Liver (tissue), 9 donors: ENCODE measurements around the gene SLC11A2. TPM values are rescaled to one million over a fixed set of nuclear protein-coding genes. Genes with fewer than 3 reads are reported as not detected.

Experiments used
- DNase-seq: peaks from one replicate; pipeline ENCODE4 v3.0.0-alpha.2; 2017; ENCODE audit warnings: low spot score
- H3K27ac ChIP-seq, 2 donors: one replicate each; pipeline ENCODE4 v1.7.0; 2013; ENCODE audit warnings: inconsistent platforms in 2 of 2, low read length in 2 of 2, control low read depth in 1 of 2, low read depth in 1 of 2, mild to moderate bottlenecking in 1 of 2
- H3K27me3 ChIP-seq, 4 donors: one replicate each; pipeline versions ENCODE4 v1.6.1 to v1.7.0; 2013; ENCODE audit warnings: low read length in 3 of 4, inconsistent platforms in 1 of 4, mild to moderate bottlenecking in 1 of 4, moderate library complexity in 1 of 4; ENCODE audit not compliant: control insufficient read depth in 4 of 4, insufficient read depth in 4 of 4
- H3K36me3 ChIP-seq, 4 donors: one replicate each; pipeline versions ENCODE4 v1.6.1 to v1.7.0; 2013; ENCODE audit warnings: low read length in 3 of 4, mild to moderate bottlenecking in 3 of 4, low read depth in 1 of 4, moderate library complexity in 1 of 4; ENCODE audit not compliant: control insufficient read depth in 4 of 4, insufficient read depth in 3 of 4
- H3K4me1 ChIP-seq, 4 donors: one replicate each; pipeline versions ENCODE4 v1.6.1 to v1.7.0; 2013; ENCODE audit warnings: low read length in 3 of 4, mild to moderate bottlenecking in 3 of 4, moderate library complexity in 1 of 4; ENCODE audit not compliant: control insufficient read depth in 4 of 4, insufficient read depth in 4 of 4
- H3K4me3 ChIP-seq, 3 donors: one replicate each; pipeline versions ENCODE4 v1.6.1 to v1.7.0; 2013; ENCODE audit warnings: low read length in 3 of 3, control low read depth in 1 of 3, low read depth in 1 of 3, mild to moderate bottlenecking in 1 of 3
- H3K9ac ChIP-seq, 2 donors: one replicate each; pipeline ENCODE4 v1.7.0; 2013; ENCODE audit warnings: low read length in 2 of 2, mild to moderate bottlenecking in 2 of 2, moderate library complexity in 2 of 2, control low read depth in 1 of 2, low read depth in 1 of 2
- H3K9me3 ChIP-seq, 4 donors: one replicate each; pipeline versions ENCODE4 v1.6.1 to v1.7.0; 2013; ENCODE audit warnings: low read length in 3 of 4; ENCODE audit not compliant: control insufficient read depth in 4 of 4
- CTCF ChIP-seq: fragments of 150-350 bp; IDR thresholded peaks from 2 replicates; pipeline ENCODE4 v1.5.1; 2017; ENCODE audit warnings: improper control_type of control experiment, low read depth, low read length; ENCODE audit not compliant: missing input control
- FOXA1 ChIP-seq: IDR thresholded peaks from 2 replicates; pipeline ENCODE4 v1.6.1; 2016; ENCODE audit warnings: antibody characterized with exemption
- FOXA2 ChIP-seq: IDR thresholded peaks from 2 replicates; pipeline ENCODE4 v1.6.1; 2016; ENCODE audit warnings: antibody characterized with exemption
- GABPA ChIP-seq, 2 donors: IDR thresholded peaks in 1 of 2; conservative IDR thresholded peaks in 1 of 2; 2 replicates each; pipeline ENCODE4 v1.6.1; 2016; ENCODE audit warnings: antibody characterized with exemption in 2 of 2, mild to moderate bottlenecking in 1 of 2, moderate library complexity in 1 of 2
- HNF4A ChIP-seq, 2 donors: conservative IDR thresholded peaks; 2 replicates each; pipeline ENCODE4 v1.6.1; 2016; ENCODE audit warnings: antibody characterized with exemption in 2 of 2, mild to moderate bottlenecking in 2 of 2
- HNF4G ChIP-seq: IDR thresholded peaks from 2 replicates; pipeline ENCODE4 v1.6.1; 2016; ENCODE audit warnings: antibody characterized with exemption
- JUND ChIP-seq, 2 donors: IDR thresholded peaks; 2 replicates each; pipeline ENCODE4 v1.6.1; 2016; ENCODE audit warnings: antibody characterized with exemption in 2 of 2
- MAX ChIP-seq: IDR thresholded peaks from 2 replicates; pipeline ENCODE4 v1.6.1; 2016; ENCODE audit warnings: antibody characterized with exemption
- RAD21 ChIP-seq, 2 donors: IDR thresholded peaks; 2 replicates each; pipeline ENCODE4 v1.6.1; 2016; ENCODE audit warnings: antibody characterized with exemption in 2 of 2, mild to moderate bottlenecking in 2 of 2
- REST ChIP-seq: IDR thresholded peaks from 2 replicates; pipeline ENCODE4 v1.6.1; 2016; ENCODE audit warnings: antibody characterized with exemption, mild to moderate bottlenecking
- RXRA ChIP-seq, 2 donors: IDR thresholded peaks; 2 replicates each; pipeline ENCODE4 v1.6.1; 2017 to 2018; ENCODE audit warnings: antibody characterized with exemption in 2 of 2, mild to moderate bottlenecking in 1 of 2
- TAF1 ChIP-seq: conservative IDR thresholded peaks from 2 replicates; pipeline ENCODE4 v1.6.1; 2016; ENCODE audit warnings: antibody characterized with exemption, mild to moderate bottlenecking
- YY1 ChIP-seq: IDR thresholded peaks from 2 replicates; pipeline ENCODE4 v1.6.1; 2016; ENCODE audit warnings: antibody characterized with exemption, mild to moderate bottlenecking
- ZBTB33 ChIP-seq: IDR thresholded peaks from 2 replicates; pipeline ENCODE4 v1.6.1; 2016; ENCODE audit warnings: antibody characterized with exemption
- WGBS: extraction: QIAGEN DNeasy Blood & Tissue Kit; methylation state at CpG from one replicate; pipeline ENCODE4 v1.1.7; 2013; 5-methylcytosine and 5-hydroxymethylcytosine counted together
- polyA plus RNA-seq, 2 donors: library from polyadenylated mRNA; stranded (reverse) in 1 of 2; unstranded in 1 of 2; fragments of 200-250 nt in 1 of 2; fragments of >200 nt in 1 of 2; fragmentation: Nextera tagmentation in 1 of 2; extraction: Ambion mirVana in 1 of 2; gene quantifications; one replicate each; pipeline versions ENCODE4 v1.2.1 to v1.2.3, GENCODE V29; 2013 to 2015
- total RNA-seq, 2 donors: library from RNA; depleted of rRNA; stranded (reverse); fragments of >200 nt; gene quantifications; one replicate each; pipeline ENCODE4 v1.2.3, GENCODE V29; 2014
- donor health status: healthy.
- donor health status: healthy.
- donor health status: healthy.
- donor health status: healthy.
- donor health status: healthy.

The SLC11A2 gene
- total and polyA plus RNA-seq, 4 donors: 15.2 to 108 (median 52.2) TPM

GRCh38 chr12:51033457-51034089, 7.4 kb upstream of the SLC11A2 start (continued):
- no peak for TF ChIP-seq YY1

- no peak overlapping the region for H3K27ac ChIP-seq
- no peak for TF ChIP-seq HNF4G
- TF ChIP-seq FOXA2: no peak
- no peak for TF ChIP-seq ZBTB33
- TF ChIP-seq REST: no peak
- no peak for TF ChIP-seq GABPA (IDR thresholded peaks at IDR 0.05 in 1 of 2, conservative IDR thresholded peaks at IDR 0.05 in 1 of 2)
- TF ChIP-seq YY1: no peak
- no peak for TF ChIP-seq MAX
- TF ChIP-seq JUND (IDR thresholded peaks at IDR 0.05): no peak
- no peak for TF ChIP-seq HNF4A (conservative IDR thresholded peaks at IDR 0.05)
- no peak for TF ChIP-seq RXRA (IDR thresholded peaks at IDR 0.05)
- no peak for TF ChIP-seq RAD21 (IDR thresholded peaks at IDR 0.05)
- no peak for TF ChIP-seq TAF1
- TF ChIP-seq CTCF: no peak
- 92% methylated on average over 2 of the region's 2 CpGs for WGBS
- no peaks in the 10 kb centered on the region for H3K36me3 ChIP-seq
- H3K27me3 ChIP-seq: no peaks in the 10 kb centered on the region
- no peaks in the 10 kb centered on the region for H3K9me3 ChIP-seq
- no peak overlapping the region for H3K4me3 ChIP-seq
- no peak overlapping the region for H3K9ac ChIP-seq
- H3K4me1 ChIP-seq: no peaks in the 10 kb centered on the region
- DNase-seq: no peak
Observed at GRCh38 chr12:51033048-51033447, 6.9 kb upstream of the SLC11A2 start.

- Histone ChIP-seq H3K27me3 (no peaks in the 10 kb centered on the region), H3K9ac (no peak overlapping the region), H3K4me3 (no peak overlapping the region), H3K9me3 (no peaks in the 10 kb centered on the region), H3K27ac (no peak overlapping the region), H3K4me1 (peaks cover 0 to 13% (median 1%) of the 10 kb centered on the region in 4 donors), H3K36me3 (no peaks in the 10 kb centered on the region)
- WGBS: 53% methylated on average over 5 of the region's 5 CpGs
- DNase-seq: no peak
- TF ChIP-seq FOXA1: no peak
- peak in 1 of 2 donors; percentile 10 for TF ChIP-seq HNF4A (conservative IDR thresholded peaks at IDR 0.05)
Observed at GRCh38 chr12:51028813-51029150, 2.6 kb upstream of the SLC11A2 start.
